Peyer's patch (tissue), 4 donors: ENCODE measurements around the gene CCND1.

Experiments
- POLR2A ChIP-seq, 2 donors: fragments of 450-650 bp; IDR thresholded peaks; one replicate each; pipeline ENCODE4 v1.5.1; 2017; ENCODE audit warnings: antibody characterized with exemption in 2 of 2, mild to moderate bottlenecking in 2 of 2, moderate library complexity in 2 of 2
- TF ChIP-seq, protein P1 (sequence below), 6 experiments: fragments of 450-650 bp in 4 of 6; fragments of 200-600 bp in 2 of 6; sonication (generic) in 1 of 6; IDR thresholded peaks; one replicate each; pipeline ENCODE4 v1.5.1; 2017 to 2019; ENCODE audit warnings: antibody characterized with exemption in 6 of 6, mild to moderate bottlenecking in 3 of 6, moderate library complexity in 1 of 6

DNA sequence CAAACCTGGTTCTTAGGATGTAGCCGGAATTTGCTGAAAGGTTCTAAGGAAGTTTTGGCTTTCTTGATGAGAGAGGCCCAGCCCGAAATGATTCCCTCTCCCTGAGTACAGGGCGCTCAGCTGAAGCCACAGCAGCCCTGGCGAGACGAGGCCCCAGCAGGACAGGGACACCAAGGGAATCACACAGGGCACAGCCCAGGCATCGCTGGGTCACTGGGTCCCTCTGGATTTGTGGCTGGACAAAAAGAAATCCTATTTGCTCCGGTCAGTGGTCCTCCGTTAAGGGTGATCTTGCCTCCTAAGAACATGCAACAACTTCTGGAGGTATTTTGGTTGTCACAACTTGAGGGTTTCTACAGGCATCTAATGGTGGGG, 56.5 kb downstream of the CCND1 start:
- TF ChIP-seq, protein P1, sequence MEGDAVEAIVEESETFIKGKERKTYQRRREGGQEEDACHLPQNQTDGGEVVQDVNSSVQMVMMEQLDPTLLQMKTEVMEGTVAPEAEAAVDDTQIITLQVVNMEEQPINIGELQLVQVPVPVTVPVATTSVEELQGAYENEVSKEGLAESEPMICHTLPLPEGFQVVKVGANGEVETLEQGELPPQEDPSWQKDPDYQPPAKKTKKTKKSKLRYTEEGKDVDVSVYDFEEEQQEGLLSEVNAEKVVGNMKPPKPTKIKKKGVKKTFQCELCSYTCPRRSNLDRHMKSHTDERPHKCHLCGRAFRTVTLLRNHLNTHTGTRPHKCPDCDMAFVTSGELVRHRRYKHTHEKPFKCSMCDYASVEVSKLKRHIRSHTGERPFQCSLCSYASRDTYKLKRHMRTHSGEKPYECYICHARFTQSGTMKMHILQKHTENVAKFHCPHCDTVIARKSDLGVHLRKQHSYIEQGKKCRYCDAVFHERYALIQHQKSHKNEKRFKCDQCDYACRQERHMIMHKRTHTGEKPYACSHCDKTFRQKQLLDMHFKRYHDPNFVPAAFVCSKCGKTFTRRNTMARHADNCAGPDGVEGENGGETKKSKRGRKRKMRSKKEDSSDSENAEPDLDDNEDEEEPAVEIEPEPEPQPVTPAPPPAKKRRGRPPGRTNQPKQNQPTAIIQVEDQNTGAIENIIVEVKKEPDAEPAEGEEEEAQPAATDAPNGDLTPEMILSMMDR (IDR thresholded peaks at IDR 0.05): no peak
- no peak for TF ChIP-seq POLR2A (IDR thresholded peaks at IDR 0.05)
